ENCODE measurements around the gene NSG1. TPM values are rescaled to one million over a fixed set of nuclear protein-coding genes. Genes with fewer than 3 reads are reported as not detected.

Gene NSG1
- total and polyA plus RNA-seq, 8 donors, result 1.2 to 13.6 (median 4.1) TPM; not detected in 1

GRCh38 chr4:4411906-4412305, 25.0 kb downstream of the NSG1 start:
- Histone ChIP-seq H3K9me3 (no peaks in the 10 kb centered on the region), H3K36me3 (peaks cover 0 to 18% (median 14%) of the 10 kb centered on the region in 4 donors), H3K27ac (no peak overlapping the region), H3K4me3 (no peak overlapping the region), H3K27me3 (peaks cover 0 to 12% (median 0%) of the 10 kb centered on the region in 3 donors), H3K4me1 (no peaks in the 10 kb centered on the region)
- WGBS, 5 donors, result 76 to 86% (median 84%) methylated on average over 13 to 15 of the region's 15 CpGs
- DNase-seq, result no peak
- no peak for TF ChIP-seq POLR2AphosphoS5 (IDR thresholded peaks at IDR 0.05)
- intact Hi-C loops (cut with DNase I; ENCODE audit: low total_unique reads), result no loop called here

- no peaks in the 10 kb centered on the region for H3K4me1 ChIP-seq
- peaks cover 0 to 3% (median 0%) of the 10 kb centered on the region in 3 donors for H3K27me3 ChIP-seq
- intact Hi-C loops (cut with DNase I; ENCODE audit: low total_unique reads), result no loop called here
- DNase-seq, result no peak
- no peak overlapping the region for H3K27ac ChIP-seq
- no peaks in the 10 kb centered on the region for H3K9me3 ChIP-seq
- TF ChIP-seq EP300 (IDR thresholded peaks at IDR 0.05), result no peak
- no peak for TF ChIP-seq POLR2AphosphoS5 (IDR thresholded peaks at IDR 0.05)
- peaks cover 0 to 27% (median 23%) of the 10 kb centered on the region in 4 donors for H3K36me3 ChIP-seq
- WGBS, 5 donors, result 80 to 84% (median 83%) methylated on average over 19 of the region's 19 CpGs
- no peak overlapping the region for H3K4me3 ChIP-seq
Measured at GRCh38 chr4:4412641-4413372, 25.9 kb downstream of the NSG1 start.

DNA sequence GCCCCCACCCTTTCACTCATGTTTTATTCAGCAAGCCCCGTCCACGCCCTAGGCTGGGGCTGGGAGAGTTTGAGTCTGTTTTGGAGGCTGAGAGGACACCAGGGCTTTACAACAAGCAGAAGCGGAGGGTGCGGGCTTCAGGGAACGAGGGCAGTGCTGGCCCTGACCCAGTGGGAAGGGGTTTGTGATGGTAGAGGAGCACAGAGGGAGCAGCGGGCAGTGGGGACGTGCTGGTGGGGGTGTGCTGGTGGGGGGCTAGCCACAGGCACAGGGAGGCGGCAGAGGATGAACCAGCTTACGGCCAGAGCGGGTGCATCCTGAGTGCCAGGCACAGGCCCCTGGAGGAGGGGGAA, 26.4 kb downstream of the NSG1 start:
- no peak overlapping the region for H3K4me3 ChIP-seq
- H3K27ac ChIP-seq, result no peak overlapping the region
- no peaks in the 10 kb centered on the region for H3K4me1 ChIP-seq
- no peaks in the 10 kb centered on the region for H3K27me3 ChIP-seq
- no peaks in the 10 kb centered on the region for H3K9me3 ChIP-seq
- TF ChIP-seq POLR2AphosphoS5 (IDR thresholded peaks at IDR 0.05), result no peak
- no peak for TF ChIP-seq EP300 (IDR thresholded peaks at IDR 0.05)
- TF ChIP-seq CTCF (IDR thresholded peaks at IDR 0.05), result no peak
- TF ChIP-seq POLR2A (IDR thresholded peaks at IDR 0.05), result no peak
- peaks cover 0 to 33% (median 29%) of the 10 kb centered on the region in 4 donors for H3K36me3 ChIP-seq
- WGBS, 5 donors, result 85 to 91% (median 88%) methylated on average over 10 of the region's 10 CpGs
- intact Hi-C loops (cut with DNase I; ENCODE audit: low total_unique reads), result no loop called here
- DNase-seq, result no peak

GRCh38 chr4:4413806-4414205, 26.9 kb downstream of the NSG1 start:
- Histone ChIP-seq H3K36me3 (peaks cover 3 to 37% (median 33%) of the 10 kb centered on the region in 4 donors), H3K27me3 (no peaks in the 10 kb centered on the region), H3K4me3 (no peak overlapping the region), H3K9me3 (no peaks in the 10 kb centered on the region), H3K27ac (no peak overlapping the region), H3K4me1 (no peaks in the 10 kb centered on the region)
- intact Hi-C loops (cut with DNase I; ENCODE audit: low total_unique reads), result no loop called here
- no peak for DNase-seq
- WGBS, 5 donors, result 72 to 93% (median 91%) methylated on average over 6 to 7 of the region's 7 CpGs
- TF ChIP-seq POLR2AphosphoS5 (IDR thresholded peaks at IDR 0.05) (no peak), CTCF (IDR thresholded peaks at IDR 0.05) (no peak), POLR2A (IDR thresholded peaks at IDR 0.05) (no peak), EP300 (IDR thresholded peaks at IDR 0.05) (no peak)

GRCh38 chr4:4415107-4415805, 28.4 kb downstream of the NSG1 start:
- no peak for DNase-seq
- WGBS, 5 donors, result 93 to 97% (median 95%) methylated on average over 16 to 19 of the region's 19 CpGs
- no peak for TF ChIP-seq POLR2A (IDR thresholded peaks at IDR 0.05)
- TF ChIP-seq CTCF (IDR thresholded peaks at IDR 0.05), result no peak
- TF ChIP-seq POLR2AphosphoS5 (IDR thresholded peaks at IDR 0.05), result no peak
- no peak for TF ChIP-seq EP300 (IDR thresholded peaks at IDR 0.05)

More at GRCh38 chr4:4415107-4415805, 28.4 kb downstream of the NSG1 start:
- Histone ChIP-seq H3K27ac (no peak overlapping the region), H3K36me3 (peaks cover 18 to 52% (median 48%) of the 10 kb centered on the region in 4 donors), H3K27me3 (no peaks in the 10 kb centered on the region), H3K9me3 (no peaks in the 10 kb centered on the region), H3K4me3 (no peak overlapping the region), H3K4me1 (no peaks in the 10 kb centered on the region)
- intact Hi-C loops (cut with DNase I; ENCODE audit: low total_unique reads), result no loop called here
